HepG2 (cell line): ENCODE data around the gene ZC2HC1B. TPM values are rescaled to one million over a fixed set of nuclear protein-coding genes. Genes with fewer than 3 reads are reported as not detected.

ENCODE experiments used
- ATAC-seq: fragments of 200-7000 bp; cut with Tn5 transposase; 3 replicates; pipeline ENCODE4 v1.9.1; 2020; ENCODE audit warnings: mild to moderate bottlenecking, moderate library complexity
- BruUV-seq: library from RNA; stranded (reverse); fragments of 400-500 nt; replicated peaks from 2 replicates; lab custom pipeline; 2021; lab: Mats Ljungman, UMichigan
- CTCF ChIA-PET: fragments of 300-600 bp; formaldehyde crosslinking; extraction: SDS; loops from one replicate; lab custom pipeline; 2021; ENCODE audit warnings: low total read pairs, inconsistent platforms, low intra/inter-chr PET ratio; lab: Yijun Ruan, JAX
- POLR2A ChIA-PET: fragments of 350-600 bp; sonication (Branson Sonifier 250); formaldehyde crosslinking; loops from one replicate; lab custom pipeline; 2020; ENCODE audit warnings: antibody characterized with exemption, inconsistent platforms; lab: Yijun Ruan, JAX
- DNase-seq: peaks from one replicate; pipeline ENCODE4 v3.0.0-alpha.2; 2015; ENCODE audit warnings: low spot score
- FAIRE-seq: peaks from 3 replicates; lab custom pipeline; 2011; peaks lifted over from hg19 to GRCh38; lab: Jason Lieb, UNC
- H2AFZ ChIP-seq: one replicate; pipeline ENCODE4 v1.6.1; 2011; ENCODE audit warnings: low read length, inconsistent platforms
- H3K27ac ChIP-seq: fragments of 300-600 bp; 3 replicates; pipeline ENCODE4 v1.8.0; 2011; ENCODE audit warnings: mixed run types, mild to moderate bottlenecking, mixed read lengths, low read length, inconsistent platforms; ENCODE audit not compliant: insufficient read depth; ENCODE audit errors: extremely low read length
- H3K27me3 ChIP-seq, 2 experiments: fragments of 200-600 bp in 1 of 2; 2 replicates in 1 of 2; 3 replicates in 1 of 2; pipeline versions ENCODE4 v1.6.0 to v1.8.0; 2011; ENCODE audit warnings: low read length in 2 of 2, mild to moderate bottlenecking in 2 of 2, moderate library complexity in 2 of 2, inconsistent platforms in 1 of 2; ENCODE audit not compliant: insufficient read depth in 2 of 2, control insufficient read depth in 1 of 2
- H3K36me3 ChIP-seq, 2 experiments: fragments of 200-600 bp in 1 of 2; replicated peaks in 1 of 2; 2 replicates in 1 of 2; 3 replicates in 1 of 2; pipeline versions ENCODE4 v1.5.1 to v1.8.0; 2011; ENCODE audit warnings: low read length in 2 of 2, inconsistent platforms in 1 of 2; ENCODE audit not compliant: insufficient read depth in 2 of 2, control insufficient read depth in 1 of 2
- H3K4me1 ChIP-seq: 2 replicates; pipeline ENCODE4 v1.5.1; 2012; ENCODE audit warnings: low read length, inconsistent platforms; ENCODE audit not compliant: insufficient read depth
- H3K4me2 ChIP-seq: 2 replicates; pipeline ENCODE4 v1.6.0; 2011; ENCODE audit warnings: low read depth, low read length, inconsistent platforms
- H3K4me3 ChIP-seq, 3 experiments: fragments of 200-600 bp in 1 of 3; sonication (generic), shearing (Covaris generic) in 1 of 3; replicated peaks in 1 of 3; 2 replicates each; pipeline ENCODE4 v1.5.1; 2011 to 2016; ENCODE audit warnings: low read length in 3 of 3, inconsistent platforms in 2 of 3, low read depth in 2 of 3, mild to moderate bottlenecking in 2 of 3, control low read depth in 1 of 3, mixed read lengths in 1 of 3; ENCODE audit not compliant: insufficient read depth in 1 of 3
- H3K79me2 ChIP-seq: one replicate; pipeline ENCODE4 v1.6.1; 2011; ENCODE audit warnings: low read length, inconsistent platforms; ENCODE audit not compliant: insufficient read depth
- H3K9ac ChIP-seq: 2 replicates; pipeline ENCODE4 v1.6.0; 2011; ENCODE audit warnings: mild to moderate bottlenecking, low read depth, low read length, inconsistent platforms; ENCODE audit not compliant: insufficient read depth
- H3K9me3 ChIP-seq: 2 replicates; pipeline ENCODE4 v1.5.1; 2012; ENCODE audit warnings: mild to moderate bottlenecking, low read length
- H4K20me1 ChIP-seq: 2 replicates; pipeline ENCODE4 v1.6.0; 2011; ENCODE audit warnings: inconsistent platforms, mild to moderate bottlenecking, low read length, moderate library complexity; ENCODE audit not compliant: insufficient read depth
- ATF1 ChIP-seq: IDR thresholded peaks from 2 replicates; pipeline ENCODE4 v1.6.1; 2016; ENCODE audit warnings: mild to moderate bottlenecking, control low read depth
- GATAD1 ChIP-seq: IDR thresholded peaks from 2 replicates; pipeline ENCODE4 v1.6.1; 2016; ENCODE audit warnings: missing genetic modification reagents, missing compliant biosample characterization
- HNRNPH1 ChIP-seq: fragments of 200-400 bp; formaldehyde crosslinking; optimal IDR thresholded peaks from 2 replicates; pipeline ENCODE3; 2017; ENCODE audit warnings: mild to moderate bottlenecking, low read depth, low read length
- HNRNPL ChIP-seq: fragments of 200-400 bp; formaldehyde crosslinking; IDR thresholded peaks from 2 replicates; pipeline ENCODE4 v1.6.1; 2017; ENCODE audit warnings: mild to moderate bottlenecking, low read depth, low read length
- IKZF1 ChIP-seq: fragments of 450-650 bp; IDR thresholded peaks from 2 replicates; pipeline ENCODE4 v1.7.1; 2016
- MIER2 ChIP-seq: IDR thresholded peaks from 2 replicates; pipeline ENCODE4 v1.6.1; 2016; ENCODE audit warnings: missing biosample characterization, missing genetic modification reagents
- PHF5A ChIP-seq: IDR thresholded peaks from one replicate; pipeline ENCODE4 v1.6.1; 2018; ENCODE audit warnings: low read depth, missing genetic modification reagents; ENCODE audit not compliant: unreplicated experiment
- RORA ChIP-seq: sonication (generic); formaldehyde crosslinking; IDR thresholded peaks from 2 replicates; pipeline ENCODE4 v1.5.0; 2020; ENCODE audit warnings: mild to moderate bottlenecking, missing genetic modification reagents, moderate library complexity
- TCF7 ChIP-seq: sonication (generic); IDR thresholded peaks from 2 replicates; pipeline ENCODE4 v1.6.1; 2016; ENCODE audit warnings: antibody characterized with exemption, low read depth
- TOPORS ChIP-seq: sonication (generic); formaldehyde crosslinking; IDR thresholded peaks from 2 replicates; pipeline ENCODE4 v1.8.0; 2023; ENCODE audit warnings: mild to moderate bottlenecking, missing genetic modification reagents
- ZNF205 ChIP-seq: IDR thresholded peaks from 2 replicates; pipeline ENCODE4 v1.6.1; 2018; ENCODE audit warnings: missing biosample characterization, missing genetic modification reagents
- ZNF549 ChIP-seq: sonication (generic); formaldehyde crosslinking; IDR thresholded peaks from 2 replicates; pipeline ENCODE4 v1.5.0; 2020; ENCODE audit warnings: missing genetic modification reagents
- ZNF556 ChIP-seq: sonication (generic); formaldehyde crosslinking; IDR thresholded peaks from 2 replicates; pipeline ENCODE4 v1.4.0; 2020; ENCODE audit warnings: mild to moderate bottlenecking, missing genetic modification reagents, borderline replicate concordance
- ZNF563 ChIP-seq: sonication (generic); formaldehyde crosslinking; IDR thresholded peaks from 2 replicates; pipeline ENCODE4 v1.8.0; 2022; ENCODE audit warnings: mild to moderate bottlenecking, moderate library complexity, missing genetic modification reagents
- ZNF615 ChIP-seq: sonication (generic); formaldehyde crosslinking; IDR thresholded peaks from 2 replicates; pipeline ENCODE4 v1.5.0; 2020; ENCODE audit warnings: mild to moderate bottlenecking, missing genetic modification reagents, borderline replicate concordance
- WGBS: methylation state at CpG from one replicate; pipeline ENCODE4 v1.1.6; 2017; ENCODE audit warnings: low lambda C conversion rate; 5-methylcytosine and 5-hydroxymethylcytosine counted together
- in situ Hi-C: cut with HindIII; loops from 2 replicates; pipeline ENCODE4 v1.10.0; 2017; ENCODE audit warnings: low pct_unique_long_range_greater_than_20kb; ENCODE audit not compliant: extremely low pct_ligation_motif_present
- intact Hi-C: fragments of 100-400 bp; cut with micrococcal nuclease; formaldehyde crosslinking; loops from one replicate; pipeline ENCODE4 v1.10.0; 2022; ENCODE audit not compliant: unreplicated experiment
- polyA plus RNA-seq, 8 experiments: library from polyadenylated mRNA; depleted of rRNA in 3 of 8; stranded (reverse) in 7 of 8; unstranded in 1 of 8; fragments of >200 nt; fragmentation: Illumina TruSeq in 4 of 8; extraction: Trizol in 4 of 8; gene quantifications; 2 replicates each; pipeline versions ENCODE4 v1.2.1 to v1.2.3, GENCODE V29; 2011 to 2016; ENCODE audit warnings: low read depth in 4 of 8, missing spikeins in 1 of 8, mixed read lengths in 1 of 8; ENCODE audit not compliant: insufficient read depth in 1 of 8
- total RNA-seq, 5 experiments: library from RNA; depleted of rRNA; stranded (reverse); fragments of >200 nt; fragmentation: Illumina TruSeq; extraction: Trizol; gene quantifications; 2 replicates each; pipeline ENCODE4 v1.2.3, GENCODE V29; 2016; ENCODE audit warnings: low read depth in 1 of 5
- TF ChIP-seq, protein P1 (sequence below): sonication (generic); formaldehyde crosslinking; IDR thresholded peaks from 2 replicates; pipeline ENCODE4 v1.8.1; 2023; ENCODE audit warnings: mild to moderate bottlenecking, moderate library complexity, missing genetic modification reagents
- TF ChIP-seq, protein P2 (sequence below): sonication (generic); formaldehyde crosslinking; IDR thresholded peaks from 2 replicates; pipeline ENCODE4 v1.4.0; 2020; ENCODE audit warnings: mild to moderate bottlenecking, missing genetic modification reagents, borderline replicate concordance
- TF ChIP-seq, protein P3 (sequence below): sonication (generic); formaldehyde crosslinking; IDR thresholded peaks from 2 replicates; pipeline ENCODE4 v1.5.0; 2020; ENCODE audit warnings: mild to moderate bottlenecking, missing genetic modification reagents, borderline replicate concordance

ZC2HC1B gene
- total and polyA plus RNA-seq, 2 of the 13 experiments (the other 11 are each of a cell fraction or from before 2014, with no cell fraction given), result not detected

DNA sequence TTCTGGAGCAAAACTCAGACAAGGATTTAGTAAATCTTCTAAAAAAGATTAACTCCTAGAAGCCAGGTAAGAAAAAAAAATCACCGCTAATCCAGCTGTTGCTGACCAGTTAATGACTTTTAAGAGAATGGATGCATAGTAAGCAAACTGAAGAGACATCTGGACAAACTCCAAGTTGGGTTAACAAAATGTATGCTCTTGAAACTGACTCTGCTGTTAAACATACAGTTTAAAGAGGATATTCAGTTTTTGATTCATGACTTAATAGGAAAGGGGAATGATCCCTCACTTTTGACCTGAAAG lies 73.3 kb downstream of the ZC2HC1B start (continued):
- TF ChIP-seq IKZF1, result no peak
- no peak for TF ChIP-seq ZNF556 (CRISPR knock-in tag)
- TF ChIP-seq, protein P1, sequence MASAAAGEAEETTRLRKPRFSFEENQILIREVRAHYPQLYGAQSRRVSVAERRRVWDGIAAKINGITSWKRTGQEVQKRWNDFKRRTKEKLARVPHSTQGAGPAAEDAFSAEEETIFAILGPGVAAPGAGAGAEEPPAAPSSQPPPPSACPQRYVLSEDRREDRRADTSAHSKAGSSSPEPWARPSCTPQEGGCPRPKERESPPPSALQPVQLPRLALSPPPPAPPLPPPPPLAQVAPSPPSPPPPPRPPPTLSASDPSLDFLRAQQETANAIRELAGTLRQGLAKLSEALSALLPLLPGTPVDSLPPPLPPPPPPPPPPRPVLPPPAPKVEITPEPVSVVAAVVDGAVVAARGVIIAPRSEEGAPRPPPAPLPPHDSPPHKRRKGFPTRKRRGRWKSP (CRISPR knock-in tag), result no peak
- no peak for TF ChIP-seq PHF5A (CRISPR knock-in tag)
- TF ChIP-seq ZNF549 (CRISPR knock-in tag), result no peak
- TF ChIP-seq RORA (CRISPR knock-in tag), result no peak
- TF ChIP-seq, all 625 proteins: peak for 0

DNA sequence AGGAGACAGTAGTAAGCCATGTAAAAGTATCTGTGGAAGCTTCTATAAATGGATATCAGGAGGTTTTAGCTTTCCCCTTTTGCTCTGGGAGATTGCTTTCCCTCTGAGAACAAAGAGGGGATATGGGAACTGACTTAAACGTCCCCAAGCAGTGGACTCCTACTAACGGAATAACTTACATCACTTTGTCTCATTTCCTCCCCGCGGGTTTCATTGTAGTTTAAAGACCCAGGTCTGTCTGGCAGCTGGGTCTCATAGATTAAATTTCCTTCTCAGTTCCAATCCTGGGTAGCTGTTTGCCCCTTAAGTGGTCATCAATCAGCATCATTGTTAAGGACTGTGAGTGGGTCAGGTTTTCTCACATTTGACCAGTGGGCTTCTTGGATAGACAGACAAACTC lies 75.1 kb downstream of the ZC2HC1B start:
- no peaks in the 10 kb centered on the region for H3K79me2 ChIP-seq
- H3K27ac ChIP-seq, result no peak overlapping the region
- no peaks in the 10 kb centered on the region for H3K9me3 ChIP-seq
- 62% methylated on average over 4 of the region's 4 CpGs for WGBS
- ChIA-PET POLR2A (no interaction called here), CTCF (interaction anchor here (2.2 to 3.9 kb wide), 2 partner anchors 72 to 364 kb away, joined by 33 to 42 read pairs; no protein-coding TSS in a partner anchor)
- H2AFZ ChIP-seq, result no peak overlapping the region
- H3K4me1 ChIP-seq, result peaks cover 16% of the 10 kb centered on the region
- in situ Hi-C loops (no loop called here), intact Hi-C loops (no loop called here)
- ATAC-seq, result no peak
- H3K4me2 ChIP-seq, result no peak overlapping the region
- no TSS peak for BruUV-seq
- H3K27me3 ChIP-seq, result no peaks in the 10 kb centered on the region; a peak in 1 of 5 replicates
- no peak for FAIRE-seq
- no peaks in the 10 kb centered on the region for H3K36me3 ChIP-seq
- H3K4me3 ChIP-seq, result no peak overlapping the region
- no peaks in the 10 kb centered on the region for H4K20me1 ChIP-seq
- no peak for DNase-seq
- H3K9ac ChIP-seq, result no peak overlapping the region
- TF ChIP-seq HNRNPL (no peak), TOPORS (no peak), ZNF205 (CRISPR knock-in tag) (no peak), RORA (CRISPR knock-in tag) (no peak), TCF7 (no peak), MIER2 (CRISPR knock-in tag) (no peak), HNRNPH1 (no peak), ATF1 (CRISPR knock-in tag) (no peak), GATAD1 (no peak), ZNF563 (no peak), ZNF615 (CRISPR knock-in tag) (no peak)
- TF ChIP-seq, protein P2, sequence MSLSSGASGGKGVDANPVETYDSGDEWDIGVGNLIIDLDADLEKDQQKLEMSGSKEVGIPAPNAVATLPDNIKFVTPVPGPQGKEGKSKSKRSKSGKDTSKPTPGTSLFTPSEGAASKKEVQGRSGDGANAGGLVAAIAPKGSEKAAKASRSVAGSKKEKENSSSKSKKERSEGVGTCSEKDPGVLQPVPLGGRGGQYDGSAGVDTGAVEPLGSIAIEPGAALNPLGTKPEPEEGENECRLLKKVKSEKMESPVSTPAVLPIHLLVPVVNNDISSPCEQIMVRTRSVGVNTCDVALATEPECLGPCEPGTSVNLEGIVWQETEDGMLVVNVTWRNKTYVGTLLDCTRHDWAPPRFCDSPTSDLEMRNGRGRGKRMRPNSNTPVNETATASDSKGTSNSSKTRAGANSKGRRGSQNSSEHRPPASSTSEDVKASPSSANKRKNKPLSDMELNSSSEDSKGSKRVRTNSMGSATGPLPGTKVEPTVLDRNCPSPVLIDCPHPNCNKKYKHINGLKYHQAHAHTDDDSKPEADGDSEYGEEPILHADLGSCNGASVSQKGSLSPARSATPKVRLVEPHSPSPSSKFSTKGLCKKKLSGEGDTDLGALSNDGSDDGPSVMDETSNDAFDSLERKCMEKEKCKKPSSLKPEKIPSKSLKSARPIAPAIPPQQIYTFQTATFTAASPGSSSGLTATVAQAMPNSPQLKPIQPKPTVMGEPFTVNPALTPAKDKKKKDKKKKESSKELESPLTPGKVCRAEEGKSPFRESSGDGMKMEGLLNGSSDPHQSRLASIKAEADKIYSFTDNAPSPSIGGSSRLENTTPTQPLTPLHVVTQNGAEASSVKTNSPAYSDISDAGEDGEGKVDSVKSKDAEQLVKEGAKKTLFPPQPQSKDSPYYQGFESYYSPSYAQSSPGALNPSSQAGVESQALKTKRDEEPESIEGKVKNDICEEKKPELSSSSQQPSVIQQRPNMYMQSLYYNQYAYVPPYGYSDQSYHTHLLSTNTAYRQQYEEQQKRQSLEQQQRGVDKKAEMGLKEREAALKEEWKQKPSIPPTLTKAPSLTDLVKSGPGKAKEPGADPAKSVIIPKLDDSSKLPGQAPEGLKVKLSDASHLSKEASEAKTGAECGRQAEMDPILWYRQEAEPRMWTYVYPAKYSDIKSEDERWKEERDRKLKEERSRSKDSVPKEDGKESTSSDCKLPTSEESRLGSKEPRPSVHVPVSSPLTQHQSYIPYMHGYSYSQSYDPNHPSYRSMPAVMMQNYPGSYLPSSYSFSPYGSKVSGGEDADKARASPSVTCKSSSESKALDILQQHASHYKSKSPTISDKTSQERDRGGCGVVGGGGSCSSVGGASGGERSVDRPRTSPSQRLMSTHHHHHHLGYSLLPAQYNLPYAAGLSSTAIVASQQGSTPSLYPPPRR (CRISPR knock-in tag), result no peak
- TF ChIP-seq, protein P3, sequence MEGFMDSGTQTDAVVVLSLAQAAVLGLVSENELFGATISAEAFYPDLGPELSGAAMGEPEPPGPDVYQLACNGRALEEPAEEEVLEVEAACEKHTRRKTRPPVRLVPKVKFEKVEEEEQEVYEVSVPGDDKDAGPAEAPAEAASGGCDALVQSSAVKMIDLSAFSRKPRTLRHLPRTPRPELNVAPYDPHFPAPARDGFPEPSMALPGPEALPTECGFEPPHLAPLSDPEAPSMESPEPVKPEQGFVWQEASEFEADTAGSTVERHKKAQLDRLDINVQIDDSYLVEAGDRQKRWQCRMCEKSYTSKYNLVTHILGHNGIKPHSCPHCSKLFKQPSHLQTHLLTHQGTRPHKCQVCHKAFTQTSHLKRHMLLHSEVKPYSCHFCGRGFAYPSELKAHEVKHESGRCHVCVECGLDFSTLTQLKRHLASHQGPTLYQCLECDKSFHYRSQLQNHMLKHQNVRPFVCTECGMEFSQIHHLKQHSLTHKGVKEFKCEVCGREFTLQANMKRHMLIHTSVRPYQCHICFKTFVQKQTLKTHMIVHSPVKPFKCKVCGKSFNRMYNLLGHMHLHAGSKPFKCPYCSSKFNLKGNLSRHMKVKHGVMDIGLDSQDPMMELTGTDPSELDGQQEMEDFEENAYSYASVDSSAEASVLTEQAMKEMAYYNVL (CRISPR knock-in tag), result no peak
